ENCODE measurements around the gene SYCP3.

- no peak for TF ChIP-seq CTCF (IDR thresholded peaks at IDR 0.05; ENCODE audit: poor library complexity)
- TF ChIP-seq EZH2 (IDR thresholded peaks at IDR 0.05; ENCODE audit: borderline replicate concordance), result no peak
These were observed 36.6 kb upstream of the SYCP3 start for GRCh38 chr12:101775816-101776215.

Measured in hepatocyte (in vitro differentiated cells).